GM18505 (cell line): ENCODE data around the gene LTF.

Experiments
- ATAC-seq: cut with Tn5 transposase; IDR thresholded peaks from one replicate; pipeline ENCODE4 v1.9.1; 2021; ENCODE audit not compliant: unreplicated experiment
- POLR2A ChIP-seq: IDR thresholded peaks from 4 replicates; pipeline ENCODE4 v1.6.1; 2011; ENCODE audit warnings: borderline replicate concordance; ENCODE audit not compliant: insufficient read depth, insufficient read length; ENCODE audit errors: extremely low read depth

LTF gene

DNA sequence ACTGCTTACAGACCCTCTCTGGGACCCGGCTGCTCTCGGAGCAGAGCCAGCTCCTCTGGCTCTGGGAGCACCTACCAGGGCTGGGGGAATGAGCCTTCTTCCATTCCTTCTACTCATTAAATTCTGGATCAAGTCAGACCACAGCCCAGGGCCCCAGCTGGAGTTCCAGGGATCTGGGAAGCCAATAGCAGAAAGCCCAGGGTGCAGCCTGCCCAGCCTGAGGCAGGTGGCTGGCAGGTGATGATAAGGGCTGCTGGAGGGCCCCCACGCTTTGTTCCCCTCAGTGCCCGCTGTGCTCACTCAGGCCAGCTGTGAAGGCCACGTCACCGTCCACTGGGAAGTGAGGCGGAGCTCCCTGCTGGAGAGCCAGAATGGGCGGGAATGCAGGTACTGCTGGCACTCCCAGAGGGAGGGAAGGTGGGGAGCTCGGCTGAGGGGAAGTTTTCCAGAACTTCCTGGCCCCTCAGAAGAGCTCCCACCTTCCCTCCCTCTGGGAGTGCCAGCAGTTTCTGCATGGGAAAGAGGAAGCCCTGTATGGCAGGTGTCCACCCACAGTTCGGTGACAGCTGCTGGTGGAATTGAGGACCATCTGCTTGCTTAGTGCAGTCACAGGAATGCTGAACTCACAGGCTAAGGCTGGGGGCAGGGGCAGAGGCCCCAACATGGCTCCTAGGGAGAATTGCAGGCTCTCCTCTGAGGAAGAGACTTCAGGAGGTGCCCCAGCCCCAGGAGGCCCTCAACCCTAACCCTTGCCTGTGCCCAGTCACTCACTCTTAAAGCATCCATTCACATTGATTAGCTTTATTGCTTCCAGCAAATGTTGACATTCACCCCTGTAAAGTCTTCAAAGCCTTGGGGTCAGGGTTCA lies 20.4 kb upstream of the LTF start:
- no peak for ATAC-seq
- TF ChIP-seq POLR2A = no peak

DNA sequence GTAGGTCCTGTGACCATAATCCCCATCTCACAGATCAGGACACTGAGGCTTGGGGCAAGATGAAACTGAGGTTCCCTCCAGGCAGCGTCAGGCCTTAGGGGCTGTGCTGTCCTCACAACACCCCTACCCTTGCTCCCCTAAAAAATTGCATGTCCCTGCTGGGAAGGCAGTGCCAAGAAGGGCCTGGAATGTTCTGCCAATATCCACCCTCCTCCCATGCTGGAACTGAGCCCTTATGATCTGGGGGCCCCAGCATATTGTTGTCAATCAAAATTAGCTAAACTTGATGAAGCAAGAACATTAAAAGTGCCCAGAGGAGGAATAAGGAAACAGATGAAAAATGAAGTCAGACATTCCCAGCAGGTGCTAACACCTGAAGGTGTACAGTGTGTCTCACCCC lies 19.7 kb upstream of the LTF start:
- ATAC-seq = no peak
- no peak for TF ChIP-seq POLR2A

DNA sequence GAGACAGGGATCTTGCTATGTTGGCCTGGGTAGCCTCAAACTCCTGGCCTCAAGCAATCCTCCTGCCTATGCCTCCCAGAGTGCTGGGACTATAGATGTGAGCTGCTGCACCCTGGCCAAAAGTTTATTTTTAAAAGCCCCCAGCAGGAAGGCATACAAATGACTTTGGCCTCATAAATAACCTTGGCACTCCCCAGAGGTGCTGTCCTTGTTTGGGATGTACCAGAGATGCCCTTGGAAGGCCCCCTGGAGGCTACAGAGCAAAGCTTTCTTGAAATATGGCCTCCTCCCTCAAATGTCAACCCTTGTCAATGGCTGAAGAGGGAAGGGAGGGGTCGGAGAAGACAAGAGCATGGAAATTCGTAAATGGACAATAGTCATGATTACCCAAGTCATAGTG lies 19.1 kb upstream of the LTF start:
- TF ChIP-seq POLR2A = no peak
- ATAC-seq = no peak

DNA sequence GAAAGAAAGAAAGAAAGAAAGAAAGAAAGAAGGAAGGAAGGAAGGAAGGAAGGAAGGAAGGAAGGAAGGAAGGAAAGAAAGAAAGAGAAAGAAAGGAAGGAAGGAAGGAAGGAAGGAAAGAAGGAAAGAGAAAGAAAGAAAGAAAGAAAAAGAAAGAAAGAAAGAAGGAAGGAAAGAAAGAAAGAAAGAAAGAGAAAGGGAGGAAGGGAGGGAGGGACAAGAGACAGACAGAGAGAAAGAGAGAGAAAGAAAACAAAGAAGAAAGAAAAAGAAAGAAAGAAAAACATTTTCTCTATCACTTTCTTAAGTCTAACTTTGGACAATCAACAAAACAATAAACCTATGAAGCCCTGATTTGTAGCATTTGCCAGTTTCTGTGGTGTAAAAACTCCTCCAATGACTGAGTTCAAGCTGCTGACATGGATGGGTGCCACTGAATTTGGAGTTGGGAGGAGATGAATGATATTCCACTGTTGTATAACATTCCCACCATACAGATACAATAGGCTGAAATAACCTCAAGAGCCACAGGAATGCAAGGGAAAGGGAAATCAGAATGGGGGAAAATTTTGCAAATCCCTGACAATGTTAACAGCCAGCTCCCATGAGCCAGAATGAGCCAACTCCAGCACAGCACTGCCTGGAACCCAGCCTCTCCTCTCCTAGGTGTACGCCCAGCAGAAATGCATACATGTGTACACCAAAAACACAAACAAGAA lies 18.1 kb upstream of the LTF start:
- TF ChIP-seq POLR2A = no peak
- ATAC-seq = no peak

DNA sequence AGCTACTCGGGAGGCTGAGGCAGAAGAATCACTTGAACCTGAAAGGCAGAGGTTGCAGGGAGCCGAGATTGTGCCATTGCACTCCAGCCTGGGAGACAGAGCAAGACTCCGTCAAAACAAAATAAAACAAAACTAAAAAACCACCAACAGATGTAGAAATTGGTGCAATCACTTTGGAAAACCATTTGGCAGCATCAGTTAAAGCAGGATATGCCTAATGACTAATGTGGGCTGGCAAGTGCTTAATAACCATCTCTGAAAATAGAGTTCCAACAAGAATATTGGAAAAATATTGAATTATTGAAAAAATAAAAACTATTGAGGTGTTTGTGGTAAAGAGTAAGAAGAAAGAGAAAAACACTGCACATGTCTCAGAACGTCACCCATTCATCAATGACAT lies 16.9 kb upstream of the LTF start:
- ATAC-seq = no peak
- no peak for TF ChIP-seq POLR2A

DNA sequence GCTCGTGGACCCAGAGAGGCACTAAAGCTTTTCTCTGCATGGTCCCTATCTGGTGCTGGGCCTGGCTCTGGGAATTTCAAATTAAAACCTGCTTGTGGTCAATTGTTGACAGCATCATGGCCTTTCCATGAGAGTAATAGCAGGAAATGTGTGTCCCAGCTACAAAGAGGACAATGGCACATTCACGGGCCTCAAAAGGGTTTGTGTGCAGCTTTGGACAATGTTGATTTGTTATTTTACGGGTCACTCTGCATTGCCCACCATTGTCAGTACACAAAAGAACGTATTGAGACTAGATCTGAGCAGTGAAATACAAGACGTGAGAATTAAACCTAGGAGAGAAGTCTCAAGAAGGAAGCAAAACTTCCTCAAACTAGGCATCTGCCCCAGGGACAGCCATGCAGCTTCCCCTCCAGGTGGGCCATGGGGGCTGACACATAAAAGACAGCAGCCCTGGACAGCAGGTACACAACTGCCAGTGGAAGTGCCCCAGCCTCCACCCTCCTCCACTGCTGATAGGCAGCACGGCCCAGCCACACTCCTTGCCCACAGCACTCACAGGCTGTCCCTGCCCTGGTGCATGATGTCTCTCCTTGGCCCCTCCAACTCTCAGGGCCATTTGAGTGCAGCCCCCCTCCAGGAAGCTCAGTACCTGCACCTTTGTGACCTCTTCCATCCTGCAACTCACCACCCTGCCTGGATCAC lies 15.9 kb upstream of the LTF start:
- ATAC-seq = no peak
- TF ChIP-seq POLR2A = no peak

DNA sequence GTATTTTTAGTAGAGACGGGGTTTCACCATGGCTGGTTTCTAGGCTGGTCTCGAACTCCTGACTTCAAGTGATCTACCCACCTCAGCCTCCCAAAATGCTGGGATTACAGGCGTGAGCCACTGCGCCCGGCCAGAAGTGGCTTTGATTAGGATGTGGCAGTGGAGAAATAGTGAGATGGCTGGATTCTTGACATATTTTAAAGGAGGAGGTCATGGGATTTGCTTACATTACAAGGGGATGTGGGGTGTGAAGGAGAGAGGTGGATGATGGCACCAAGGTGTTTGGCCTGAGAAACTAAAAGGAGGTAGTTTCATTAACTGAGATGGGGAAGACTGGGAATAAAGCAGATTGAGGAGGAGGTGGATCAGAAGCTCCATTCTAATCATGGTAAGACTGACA lies 15.0 kb upstream of the LTF start:
- TF ChIP-seq POLR2A = no peak
- ATAC-seq = no peak

DNA sequence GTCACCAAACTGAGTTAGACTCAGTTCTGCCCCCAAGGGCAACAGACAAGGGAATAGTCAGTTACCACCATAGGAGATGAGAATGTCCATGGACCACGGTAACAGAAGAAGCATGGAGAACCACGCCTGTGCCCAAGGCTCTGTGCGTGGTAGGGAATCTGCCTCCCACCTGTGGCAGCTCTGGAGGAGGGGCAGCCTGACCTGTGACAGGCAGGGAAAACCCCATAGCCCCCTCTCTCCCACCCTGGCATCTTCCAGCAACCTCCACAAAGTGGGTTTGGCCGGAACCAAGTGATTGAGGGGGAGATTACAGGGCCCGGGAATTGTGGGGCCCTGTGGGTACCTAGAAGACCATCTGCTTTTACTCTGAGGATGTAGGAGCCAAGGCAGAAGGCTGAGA lies 14.3 kb upstream of the LTF start:
- no peak for TF ChIP-seq POLR2A
- no peak for ATAC-seq

DNA sequence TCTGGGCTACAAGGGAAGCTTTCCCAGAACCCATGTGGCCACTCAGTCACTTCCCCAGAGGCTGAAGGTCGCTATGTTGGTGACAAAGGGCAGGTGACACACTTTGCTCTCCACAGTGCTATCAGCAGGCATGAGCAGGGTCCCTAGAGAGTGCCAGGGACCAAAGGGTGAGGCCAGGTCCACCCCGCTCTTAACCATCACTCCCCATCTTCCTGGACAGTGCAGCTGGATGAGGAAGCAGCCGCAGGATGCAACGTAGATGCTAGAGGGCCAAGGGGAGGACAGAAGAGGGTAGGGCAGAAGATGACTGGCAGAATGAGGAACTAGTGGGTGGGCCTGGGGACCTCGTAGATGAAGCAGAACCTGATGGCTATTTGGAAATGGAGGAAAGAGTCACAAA lies 13.6 kb upstream of the LTF start:
- no peak for TF ChIP-seq POLR2A
- no peak for ATAC-seq

DNA sequence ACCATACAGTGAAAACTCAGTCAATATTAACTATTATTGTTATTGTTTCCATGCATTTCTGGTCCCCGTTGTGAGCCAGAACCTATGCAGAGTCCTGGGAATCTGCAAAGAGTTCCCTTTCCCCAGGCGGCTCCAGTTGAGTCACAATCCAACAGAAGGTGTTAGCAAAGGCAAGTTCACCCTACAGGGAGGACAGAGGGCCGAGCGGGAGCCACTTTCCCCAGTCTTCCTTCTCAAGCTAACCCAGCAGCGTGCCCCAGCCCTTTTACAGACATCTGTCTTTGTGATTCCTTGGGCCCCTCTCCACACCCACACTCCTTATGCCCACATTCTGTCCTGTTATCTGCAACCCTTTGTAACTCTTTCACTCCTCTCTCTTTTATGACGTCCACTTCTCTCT lies 13.1 kb upstream of the LTF start:
- no peak for ATAC-seq
- TF ChIP-seq POLR2A = no peak

DNA sequence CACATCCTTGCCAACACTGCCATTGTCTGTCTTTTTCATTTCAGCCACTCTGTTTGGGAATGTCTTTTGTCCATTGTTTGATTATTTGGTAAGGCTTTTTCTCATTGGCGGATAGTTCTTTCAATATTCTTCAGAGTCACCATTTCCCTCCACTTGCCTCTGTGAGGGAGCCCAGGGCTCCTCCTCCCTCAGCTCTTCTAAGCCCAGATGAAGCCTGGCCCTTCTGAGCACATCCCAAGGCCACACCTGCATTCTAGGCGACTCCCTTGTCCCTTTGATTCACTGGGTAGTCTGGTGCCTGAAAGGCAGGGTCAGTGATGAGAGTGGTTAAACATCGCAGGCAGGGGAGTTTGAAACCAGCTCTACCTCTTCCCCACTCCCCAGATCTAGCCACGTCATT lies 12.4 kb upstream of the LTF start:
- no peak for ATAC-seq

DNA sequence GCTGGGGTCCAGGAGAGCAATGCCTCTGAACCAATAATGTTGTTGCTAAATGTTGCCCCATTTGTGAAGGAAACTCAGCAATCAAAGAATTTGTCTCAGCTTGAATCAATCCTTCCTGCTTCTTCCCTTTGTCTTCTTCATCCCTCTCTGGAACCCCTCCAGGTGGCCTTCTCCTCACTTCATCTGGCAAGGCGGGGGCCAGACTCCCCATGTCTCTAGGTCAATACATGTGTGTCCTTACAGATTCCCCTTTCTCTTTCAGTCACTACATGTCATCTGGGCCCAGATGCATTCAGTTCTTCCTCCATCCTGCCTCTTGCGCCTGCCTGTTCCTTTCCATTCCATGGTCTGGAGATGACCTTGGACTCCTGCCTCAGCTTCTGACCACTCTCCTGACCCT lies 8.0 kb upstream of the LTF start:
- no peak for ATAC-seq
- no peak for TF ChIP-seq POLR2A

More for the DNA sequence above, 12.4 kb upstream of the LTF start:
- TF ChIP-seq POLR2A = no peak

DNA sequence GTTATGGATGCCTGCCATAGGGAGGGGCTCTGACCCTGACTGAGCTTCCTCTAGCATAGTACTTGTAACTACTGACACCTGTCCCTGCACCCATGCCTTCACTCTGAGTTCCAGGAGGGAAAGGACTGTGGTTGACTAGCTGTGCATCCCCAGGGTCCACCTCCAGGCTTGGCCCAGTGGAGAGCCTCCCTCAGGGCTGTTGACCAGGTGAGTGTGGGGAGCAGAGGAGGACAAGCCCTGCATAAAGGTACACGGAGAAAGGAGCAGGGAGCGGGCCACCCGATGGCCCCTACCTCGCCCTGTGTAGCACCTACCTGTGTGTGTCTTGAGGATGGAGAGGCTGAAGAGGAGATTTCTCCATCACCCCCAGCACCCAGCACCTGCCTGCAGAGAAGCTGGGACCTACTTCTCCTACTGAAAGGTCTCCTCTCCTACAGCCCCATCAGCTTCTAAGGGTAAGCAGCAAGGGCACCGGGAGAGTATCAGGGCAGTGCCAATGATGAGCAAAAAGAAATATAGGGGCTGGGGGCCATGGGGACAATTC lies 6.7 kb upstream of the LTF start:
- no peak for TF ChIP-seq POLR2A
- ATAC-seq = no peak

DNA sequence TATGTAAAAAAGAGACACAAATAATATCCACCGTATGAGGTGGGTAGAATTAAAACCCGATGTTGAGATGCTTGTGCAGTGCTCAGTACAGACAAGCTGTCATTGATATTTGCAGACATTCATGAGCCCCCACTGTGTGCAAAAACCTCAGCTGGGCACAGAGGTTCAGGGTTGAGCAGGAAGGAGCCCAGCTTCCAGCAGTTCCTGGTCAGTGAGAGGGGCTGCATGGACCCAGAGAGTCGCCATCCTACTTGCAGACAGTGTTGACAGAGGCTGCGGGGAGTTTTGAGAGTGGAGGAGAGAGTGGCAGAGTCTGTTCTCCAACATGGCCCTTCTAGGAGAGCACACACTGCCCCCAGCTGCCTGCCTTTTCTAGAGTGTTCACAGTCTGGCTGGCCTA lies 6.1 kb upstream of the LTF start:
- no peak for ATAC-seq
- TF ChIP-seq POLR2A = no peak

DNA sequence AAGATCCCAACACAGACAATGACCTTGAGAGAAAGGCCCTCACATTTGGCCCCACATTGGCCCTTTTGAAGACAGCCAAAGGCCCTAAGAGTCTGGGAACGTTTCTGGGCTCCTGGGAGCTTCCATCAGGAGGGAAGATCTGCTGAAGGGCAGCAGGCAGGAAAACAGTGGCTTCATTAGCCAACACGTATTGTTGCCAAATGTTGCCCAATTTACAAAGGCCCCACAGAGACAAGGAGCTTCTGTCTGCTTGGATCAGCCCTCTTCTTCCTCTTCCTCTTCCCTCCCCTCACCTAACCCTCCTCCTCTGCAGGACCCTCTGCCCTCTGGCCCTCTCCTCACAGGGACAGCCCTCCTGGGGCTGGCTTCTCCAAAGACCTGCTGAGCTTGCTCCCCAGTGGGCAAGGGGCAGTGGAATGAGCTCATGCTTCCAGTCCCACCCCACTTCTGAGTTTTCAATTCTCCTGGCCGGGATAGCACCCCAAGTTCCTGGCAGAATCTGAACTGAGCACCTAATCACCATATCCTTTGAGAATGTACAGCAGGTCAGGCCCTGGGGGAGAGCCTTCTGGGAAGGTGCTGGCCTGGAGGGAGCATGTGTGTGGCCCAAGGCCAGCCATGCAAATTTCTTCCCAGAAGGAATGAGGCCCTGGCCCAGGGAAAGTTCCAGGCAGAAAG lies 5.1 kb upstream of the LTF start:
- ATAC-seq = no peak
- no peak for TF ChIP-seq POLR2A
